LNCaP clone FGC (cell line): ENCODE measurements around the gene PTPRCAP.

Source experiments
- DNase-seq: peaks from one replicate; pipeline ENCODE4 v3.0.0-alpha.2; 2011; ENCODE audit warnings: low read depth
- H3K4me3 ChIP-seq: 2 replicates; pipeline ENCODE4 v1.5.1; 2011; ENCODE audit warnings: mild to moderate bottlenecking, low read depth, low read length, control low read depth
- CTCF ChIP-seq: IDR thresholded peaks from 2 replicates; pipeline ENCODE4 v1.5.1; 2012; ENCODE audit warnings: mild to moderate bottlenecking; ENCODE audit not compliant: control insufficient read depth, insufficient read depth; ENCODE audit errors: extremely low read depth

The PTPRCAP gene

GRCh38 chr11:67433536-67434394 lies 3.7 kb downstream of the PTPRCAP start:
- TF ChIP-seq CTCF, result no peak
- DNase-seq, result no peak
- no peak overlapping the region for H3K4me3 ChIP-seq

- TF ChIP-seq CTCF, result no peak
- no peak overlapping the region for H3K4me3 ChIP-seq
- no peak for DNase-seq
These were observed 4.7 kb downstream of the PTPRCAP start for GRCh38 chr11:67432655-67433349.

DNA sequence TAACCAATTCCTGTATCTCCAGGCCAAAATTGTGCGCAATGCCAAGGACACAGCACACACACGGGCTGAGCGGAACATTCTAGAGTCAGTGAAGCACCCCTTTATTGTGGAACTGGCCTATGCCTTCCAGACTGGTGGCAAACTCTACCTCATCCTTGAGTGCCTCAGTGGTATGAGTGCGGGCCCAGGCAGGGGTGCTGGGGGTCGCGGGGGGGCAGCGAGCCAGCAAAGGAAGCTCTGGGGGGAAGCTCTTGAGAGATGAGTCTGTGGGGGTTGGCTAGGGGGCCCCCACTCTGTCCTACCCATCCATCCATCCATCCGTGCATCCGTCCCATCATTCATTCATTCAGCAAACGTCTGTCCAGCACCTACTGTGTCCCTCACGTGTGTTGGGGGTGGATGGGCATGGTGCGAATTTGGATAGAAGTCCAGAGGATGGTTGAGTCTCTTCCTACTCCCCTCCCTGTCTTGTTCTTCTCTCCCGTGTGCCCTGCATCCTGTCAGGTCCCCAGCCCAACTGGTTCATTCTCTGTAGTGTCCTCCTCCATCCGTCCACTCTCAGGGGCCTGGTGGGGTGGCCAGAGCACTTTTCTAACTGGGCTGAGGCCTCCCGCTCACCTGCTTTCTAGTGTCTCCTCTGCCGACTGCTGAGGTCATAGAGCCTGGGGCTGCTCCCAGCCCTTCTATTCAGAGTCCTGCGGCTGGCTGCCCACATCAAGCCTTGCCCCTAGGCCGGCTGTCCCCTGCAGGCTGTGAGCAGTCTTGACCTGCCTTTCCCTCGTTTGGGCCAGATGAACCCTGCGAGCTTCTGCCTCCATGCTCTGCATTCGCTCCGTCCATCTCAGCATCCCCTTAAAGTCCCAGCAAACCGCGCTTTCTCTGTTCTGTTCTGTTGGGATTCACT lies 5.9 kb downstream of the PTPRCAP start:
- no peak overlapping the region for H3K4me3 ChIP-seq
- no peak for DNase-seq
- no peak for TF ChIP-seq CTCF

DNA sequence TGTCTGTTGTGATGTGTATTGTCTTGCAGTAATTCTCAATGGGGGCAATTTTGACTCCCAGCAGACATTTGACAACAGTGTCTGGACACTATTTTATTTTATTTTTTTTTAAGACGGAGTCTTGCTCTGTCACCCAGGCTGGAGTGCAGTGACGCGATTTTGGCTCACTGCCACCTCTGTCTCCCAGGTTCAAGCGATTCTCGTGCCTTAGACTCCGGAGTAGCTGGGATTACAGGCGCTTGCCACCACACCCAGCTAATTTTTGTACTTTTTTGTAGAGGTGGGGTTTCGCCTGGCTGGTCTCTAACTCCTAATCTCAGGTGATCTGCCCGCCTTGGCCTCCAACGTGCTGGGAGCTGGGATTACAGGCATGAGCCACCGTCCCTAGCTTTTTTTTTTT lies 7.8 kb downstream of the PTPRCAP start:
- DNase-seq, result no peak
- H3K4me3 ChIP-seq, result peak overlapping the region; percentile 74
- TF ChIP-seq CTCF, result no peak

DNA sequence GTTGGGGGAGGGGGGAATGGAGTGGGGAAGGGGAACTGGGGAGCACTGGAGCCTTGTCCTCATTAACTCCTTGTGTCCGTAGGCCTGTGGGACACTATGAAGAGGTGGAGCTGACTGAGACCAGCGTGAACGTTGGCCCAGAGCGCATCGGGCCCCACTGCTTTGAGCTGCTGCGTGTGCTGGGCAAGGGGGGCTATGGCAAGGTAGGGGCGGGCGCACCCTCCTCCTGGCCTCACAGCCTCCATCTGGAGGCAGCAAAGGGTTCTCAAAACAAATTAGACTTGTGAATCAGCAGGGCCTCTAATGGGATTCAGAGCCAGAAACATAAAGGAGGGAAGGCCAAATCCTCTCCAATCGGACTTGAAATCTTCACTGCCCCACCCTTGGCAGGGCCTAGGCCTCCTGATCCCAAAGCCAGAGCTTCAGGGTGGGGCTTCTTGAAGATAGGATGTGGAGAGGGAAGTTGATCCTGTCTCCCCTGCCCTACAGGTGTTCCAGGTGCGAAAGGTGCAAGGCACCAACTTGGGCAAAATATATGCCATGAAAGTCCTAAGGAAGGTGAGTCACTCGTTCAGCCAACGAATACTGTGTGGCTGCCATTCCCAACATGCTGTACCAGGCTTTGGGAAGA lies 8.3 kb downstream of the PTPRCAP start:
- no peak for DNase-seq
- peak overlapping the region; percentile 74 for H3K4me3 ChIP-seq
- TF ChIP-seq CTCF, result no peak
